AG08396 (cell line): ENCODE measurements around the gene LRRC56.

Source experiments
- DNase-seq: peaks from one replicate; pipeline ENCODE4 v3.0.0; 2012; ENCODE audit warnings: low spot score, mixed read lengths

Gene LRRC56

DNA sequence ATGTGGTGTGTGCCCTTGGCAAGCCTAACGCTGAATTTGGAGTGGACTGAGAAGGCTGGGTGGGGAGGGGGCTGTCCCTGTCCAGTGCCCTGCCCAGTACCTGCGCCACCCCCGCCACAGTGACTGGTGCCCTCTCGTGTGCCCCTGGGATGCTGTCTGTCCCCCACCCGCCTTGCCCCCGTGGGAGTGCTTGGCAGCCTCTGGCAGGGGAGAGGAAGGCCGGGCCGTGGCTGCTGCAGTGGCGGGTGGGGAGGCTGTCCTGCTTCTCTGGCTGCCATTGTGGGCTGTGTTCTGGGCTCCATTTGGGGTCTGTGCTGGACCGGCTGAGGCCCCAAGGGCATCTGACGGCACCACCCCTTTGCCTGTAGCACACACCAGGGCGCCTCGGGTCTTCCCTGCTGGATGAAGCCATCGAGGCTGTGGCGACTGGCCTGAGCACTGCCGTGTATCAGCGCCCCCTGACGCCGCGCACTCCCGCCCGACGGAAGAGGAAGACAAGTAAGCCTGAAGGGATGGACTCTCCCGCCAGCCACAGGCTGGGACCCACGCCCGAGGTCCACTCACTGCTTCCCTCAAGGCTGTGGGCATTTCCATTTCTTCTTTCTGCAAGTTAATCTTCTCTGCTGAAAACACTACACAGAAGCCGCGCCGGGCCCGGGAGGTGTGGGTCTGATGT is 60.8 kb downstream of the LRRC56 start:
- DNase-seq: no peak

GRCh38 chr11:601573-602245 is 64.4 kb downstream of the LRRC56 start:
- no peak for DNase-seq

DNA sequence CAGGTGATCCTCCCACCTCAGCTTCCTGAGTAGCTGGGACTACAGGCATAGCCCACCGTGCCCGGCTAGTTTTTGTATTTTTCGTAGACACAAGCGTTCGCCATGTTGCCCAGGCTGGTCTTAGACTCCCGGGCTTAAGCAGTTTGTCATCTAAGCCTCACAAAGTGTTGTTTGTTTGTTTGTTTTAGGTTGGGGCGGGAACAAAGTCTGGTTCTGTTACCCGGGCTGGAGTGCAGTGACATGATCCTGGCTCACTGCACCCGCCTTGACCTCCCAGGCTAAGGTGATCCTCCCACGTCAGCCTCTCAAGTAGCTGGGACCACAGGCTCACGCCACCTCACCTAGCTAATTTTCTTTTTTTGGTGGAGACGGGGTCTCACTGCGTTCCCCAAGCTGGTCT is 65.8 kb downstream of the LRRC56 start:
- DNase-seq: no peak
